ENCODE data around the gene CDC7.

- TF ChIP-seq, protein P1, sequence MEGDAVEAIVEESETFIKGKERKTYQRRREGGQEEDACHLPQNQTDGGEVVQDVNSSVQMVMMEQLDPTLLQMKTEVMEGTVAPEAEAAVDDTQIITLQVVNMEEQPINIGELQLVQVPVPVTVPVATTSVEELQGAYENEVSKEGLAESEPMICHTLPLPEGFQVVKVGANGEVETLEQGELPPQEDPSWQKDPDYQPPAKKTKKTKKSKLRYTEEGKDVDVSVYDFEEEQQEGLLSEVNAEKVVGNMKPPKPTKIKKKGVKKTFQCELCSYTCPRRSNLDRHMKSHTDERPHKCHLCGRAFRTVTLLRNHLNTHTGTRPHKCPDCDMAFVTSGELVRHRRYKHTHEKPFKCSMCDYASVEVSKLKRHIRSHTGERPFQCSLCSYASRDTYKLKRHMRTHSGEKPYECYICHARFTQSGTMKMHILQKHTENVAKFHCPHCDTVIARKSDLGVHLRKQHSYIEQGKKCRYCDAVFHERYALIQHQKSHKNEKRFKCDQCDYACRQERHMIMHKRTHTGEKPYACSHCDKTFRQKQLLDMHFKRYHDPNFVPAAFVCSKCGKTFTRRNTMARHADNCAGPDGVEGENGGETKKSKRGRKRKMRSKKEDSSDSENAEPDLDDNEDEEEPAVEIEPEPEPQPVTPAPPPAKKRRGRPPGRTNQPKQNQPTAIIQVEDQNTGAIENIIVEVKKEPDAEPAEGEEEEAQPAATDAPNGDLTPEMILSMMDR (IDR thresholded peaks at IDR 0.05 in 2 of 3, conservative IDR thresholded peaks at IDR 0.05 in 1 of 3; ENCODE audit: borderline replicate concordance in 1 of 3, insufficient read depth in 1 of 3, low read depth in 2 of 3, low read length in 2 of 3), result no peak
- TF ChIP-seq CEBPB (IDR thresholded peaks at IDR 0.05; ENCODE audit: low read depth) (no peak), EZH2phosphoT487 (IDR thresholded peaks at IDR 0.05; ENCODE audit: borderline replicate concordance) (no peak)
These were observed 64.4 kb downstream of the CDC7 start for GRCh38 chr1:91564888-91565701.

All from HCT116 (cell line).